ENCODE results near the gene L3MBTL4. TPM values are rescaled to one million over a fixed set of nuclear protein-coding genes. Genes with fewer than 3 reads are reported as not detected.

The L3MBTL4 gene
- total RNA-seq, 2 experiments from 2014 or later, result 0.19 to 0.47 TPM

DNA sequence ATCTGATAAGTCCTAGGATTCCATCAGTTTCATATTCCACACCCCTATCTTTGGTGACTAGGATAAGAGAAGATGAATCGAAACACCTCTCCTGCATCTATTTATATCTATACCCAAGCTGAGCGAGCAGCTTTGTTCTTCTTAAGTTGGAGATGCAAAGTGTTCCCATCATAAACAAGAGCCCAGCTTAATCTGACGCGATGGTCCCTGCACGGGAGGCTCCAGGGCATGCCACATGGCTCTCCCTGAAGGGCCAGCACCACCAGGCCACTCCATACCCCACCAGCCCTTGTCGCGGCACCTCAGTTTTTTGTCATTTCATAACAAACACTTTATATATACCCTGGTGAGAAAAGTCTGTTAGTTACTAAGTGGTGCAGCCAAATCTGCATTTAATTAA, 255.3 kb downstream of the L3MBTL4 start:
- CTCF ChIA-PET, result no interaction called here
- no peak overlapping the region for H3K4me3 Mint-ChIP-seq

GRCh38 chr18:6158958-6159357, 255.8 kb downstream of the L3MBTL4 start:
- no peak for DNase-seq
- peaks cover 6% of the 10 kb centered on the region for H3K9me3 Mint-ChIP-seq

More for the DNA sequence above, 255.3 kb downstream of the L3MBTL4 start:
- Histone ChIP-seq H3K4me3 (ENCODE audit: low read length) (no peak overlapping the region), H3K36me3 (ENCODE audit: insufficient read depth, low read length) (no peaks in the 10 kb centered on the region), H3K27ac (ENCODE audit: low read depth in 1 of 2, low read length in 2 of 2) (no peak overlapping the region), H3K27me3 (ENCODE audit: control insufficient read depth in 1 of 2, insufficient read depth in 2 of 2, low read length in 2 of 2) (no peaks in the 10 kb centered on the region), H3K4me1 (ENCODE audit: insufficient read depth, low read length) (no peaks in the 10 kb centered on the region), H3K9me3 (ENCODE audit: control insufficient read depth in 1 of 2, insufficient read depth in 1 of 2, low read length in 2 of 2) (peaks cover 0 to 20% of the 10 kb centered on the region in 2 experiments)
- TF ChIP-seq CTCF (IDR thresholded peaks at IDR 0.05), result no peak
- H3K9me3 Mint-ChIP-seq, result peaks cover 6% of the 10 kb centered on the region
- no peaks in the 10 kb centered on the region for H3K27me3 Mint-ChIP-seq
- ATAC-seq (ENCODE audit: poor library complexity) (no peak), DNase-seq (no peak)
- intact Hi-C loops (cut with DNase I, micrococcal nuclease), result no loop called here
- POLR2A ChIA-PET, result no interaction called here
- H3K4me1 Mint-ChIP-seq (ENCODE audit: low read depth), result no peaks in the 10 kb centered on the region
- no peak overlapping the region for H3K27ac Mint-ChIP-seq
- H3K36me3 Mint-ChIP-seq (ENCODE audit: low read depth), result no peaks in the 10 kb centered on the region

DNA sequence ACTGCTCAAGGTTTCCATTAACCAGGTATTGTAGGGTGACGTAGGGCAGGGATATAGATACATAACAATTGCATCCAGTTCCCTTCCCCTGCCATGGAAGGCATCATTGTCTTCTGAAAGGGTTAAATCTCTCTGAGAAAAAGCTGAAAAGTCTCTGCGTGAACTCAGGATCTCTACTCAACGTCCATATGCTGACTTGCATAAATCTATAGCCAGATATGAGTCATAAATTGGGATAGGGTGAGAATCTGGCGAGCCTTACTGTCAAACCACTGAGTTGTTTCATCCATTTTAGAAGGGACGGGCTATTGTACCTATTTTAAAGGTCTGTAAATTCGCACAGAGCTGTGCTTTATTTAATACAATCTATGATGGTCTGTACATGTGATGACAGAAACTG, 258.3 kb downstream of the L3MBTL4 start:
- H3K4me3 Mint-ChIP-seq, result no peak overlapping the region

More at GRCh38 chr18:6158958-6159357, 255.8 kb downstream of the L3MBTL4 start:
- Histone ChIP-seq H3K27ac (ENCODE audit: low read depth in 1 of 2, low read length in 2 of 2) (no peak overlapping the region), H3K4me3 (ENCODE audit: low read length) (no peak overlapping the region), H3K4me1 (ENCODE audit: insufficient read depth, low read length) (no peaks in the 10 kb centered on the region), H3K36me3 (ENCODE audit: insufficient read depth, low read length) (no peaks in the 10 kb centered on the region), H3K27me3 (ENCODE audit: control insufficient read depth in 1 of 2, insufficient read depth in 2 of 2, low read length in 2 of 2) (no peaks in the 10 kb centered on the region), H3K9me3 (ENCODE audit: control insufficient read depth in 1 of 2, insufficient read depth in 1 of 2, low read length in 2 of 2) (peaks cover 0 to 15% of the 10 kb centered on the region in 2 experiments)
- Mint-ChIP-seq H3K4me3 (no peak overlapping the region), H3K27ac (no peak overlapping the region), H3K36me3 (ENCODE audit: low read depth) (no peaks in the 10 kb centered on the region), H3K4me1 (ENCODE audit: low read depth) (no peaks in the 10 kb centered on the region), H3K27me3 (no peaks in the 10 kb centered on the region)
- ChIA-PET CTCF (no interaction called here), POLR2A (no interaction called here)
- intact Hi-C loops (cut with DNase I, micrococcal nuclease), result no loop called here
- no peak for TF ChIP-seq CTCF (IDR thresholded peaks at IDR 0.05)
- no peak for ATAC-seq (ENCODE audit: poor library complexity)

More for the DNA sequence above, 258.3 kb downstream of the L3MBTL4 start:
- ATAC-seq (ENCODE audit: poor library complexity) (no peak), DNase-seq (no peak)
- intact Hi-C loops (cut with DNase I, micrococcal nuclease), result no loop called here
- no peak overlapping the region for H3K27ac ChIP-seq (ENCODE audit: low read depth in 1 of 2, low read length in 2 of 2)
- peaks cover 0 to 7% of the 10 kb centered on the region in 2 experiments for H3K9me3 ChIP-seq (ENCODE audit: control insufficient read depth in 1 of 2, insufficient read depth in 1 of 2, low read length in 2 of 2)
- Mint-ChIP-seq H3K9me3 (peaks cover under 1% of the 10 kb centered on the region), H3K4me1 (ENCODE audit: low read depth) (no peaks in the 10 kb centered on the region), H3K27me3 (no peaks in the 10 kb centered on the region), H3K27ac (no peak overlapping the region), H3K36me3 (ENCODE audit: low read depth) (no peaks in the 10 kb centered on the region)
- no peak for TF ChIP-seq CTCF (IDR thresholded peaks at IDR 0.05)
- no peaks in the 10 kb centered on the region for H3K36me3 ChIP-seq (ENCODE audit: insufficient read depth, low read length)
- no peaks in the 10 kb centered on the region for H3K4me1 ChIP-seq (ENCODE audit: insufficient read depth, low read length)
- ChIA-PET CTCF (no interaction called here), POLR2A (no interaction called here)
- H3K4me3 ChIP-seq (ENCODE audit: low read length), result no peak overlapping the region
- H3K27me3 ChIP-seq (ENCODE audit: control insufficient read depth in 1 of 2, insufficient read depth in 2 of 2, low read length in 2 of 2), result no peaks in the 10 kb centered on the region
